HG02588 (cell line): ENCODE results near the gene SLC30A4.

Experiments
- ATAC-seq: cut with Tn5 transposase; IDR thresholded peaks from one replicate; pipeline ENCODE4 v1.9.1; 2021; ENCODE audit warnings: mild to moderate bottlenecking, moderate library complexity; ENCODE audit not compliant: unreplicated experiment

Gene SLC30A4

GRCh38 chr15:45454814-45455213 lies 67.7 kb downstream of the SLC30A4 start:
- peak; percentile 71 for ATAC-seq

- no peak for ATAC-seq
Observed at GRCh38 chr15:45451265-45451664, 71.3 kb downstream of the SLC30A4 start.

GRCh38 chr15:45449916-45450867 lies 72.4 kb downstream of the SLC30A4 start:
- ATAC-seq, result no peak

- ATAC-seq, result no peak
Observed at GRCh38 chr15:45449395-45449794, 73.2 kb downstream of the SLC30A4 start.

GRCh38 chr15:45448066-45448915 lies 74.3 kb downstream of the SLC30A4 start:
- peak; percentile 58 for ATAC-seq

GRCh38 chr15:45443645-45444044 lies 78.9 kb downstream of the SLC30A4 start:
- ATAC-seq, result no peak

GRCh38 chr15:45442507-45443135 lies 79.9 kb downstream of the SLC30A4 start:
- no peak for ATAC-seq

- no peak for ATAC-seq
Observed at GRCh38 chr15:45441686-45442085, 80.9 kb downstream of the SLC30A4 start.

GRCh38 chr15:45441036-45441435 lies 81.5 kb downstream of the SLC30A4 start:
- no peak for ATAC-seq

GRCh38 chr15:45439521-45440260 lies 82.9 kb downstream of the SLC30A4 start:
- no peak for ATAC-seq

GRCh38 chr15:45435124-45435903 lies 87.2 kb downstream of the SLC30A4 start:
- no peak for ATAC-seq

- no peak for ATAC-seq
Observed at GRCh38 chr15:45434078-45434567, 88.4 kb downstream of the SLC30A4 start.

GRCh38 chr15:45431511-45431910 lies 91.0 kb downstream of the SLC30A4 start:
- ATAC-seq, result no peak

- ATAC-seq, result peak; percentile 77
Observed at GRCh38 chr15:45429941-45430792, 92.4 kb downstream of the SLC30A4 start.
